ENCODE measurements around the gene TTLL3.
"Not testable (repeated sequence)": the region's sequence is repeated elsewhere in the genome, so short reads cannot be mapped to it uniquely, and the experiment has no call there.

TTLL3 gene

GRCh38 chr3:9872067-9872466 is 62.0 kb downstream of the TTLL3 start:
- not testable (repeated sequence) for H4K8ac ChIP-seq (ENCODE audit: low read depth, low read length); H3K79me1 ChIP-seq (ENCODE audit: low read length); H2AK5ac ChIP-seq (ENCODE audit: low read length); H2AFZ ChIP-seq (ENCODE audit: insufficient read depth, low read length, poor library complexity); H3K18ac ChIP-seq (ENCODE audit: low read length); H3K9me3 ChIP-seq (ENCODE audit: insufficient read depth, low read depth, low read length); H2BK5ac ChIP-seq (ENCODE audit: low read depth, low read length, poor library complexity); H3K27ac ChIP-seq (ENCODE audit: low read depth, low read length); H4K12ac ChIP-seq (ENCODE audit: low read depth, low read length); H3K14ac ChIP-seq (ENCODE audit: low read length); H3K4ac ChIP-seq (ENCODE audit: low read depth, low read length); H2BK12ac ChIP-seq (ENCODE audit: low read length); H3K4me1 ChIP-seq (ENCODE audit: control insufficient read depth in 1 of 2, insufficient read depth in 2 of 2, low read length in 2 of 2); H3K27me3 ChIP-seq (ENCODE audit: insufficient read depth, low read length); H3K4me2 ChIP-seq (ENCODE audit: low read length); H4K91ac ChIP-seq (ENCODE audit: low read depth, low read length); H3K79me2 ChIP-seq (ENCODE audit: control insufficient read depth, insufficient read depth, low read length, poor library complexity); H3K23ac ChIP-seq (ENCODE audit: low read length); DNase-seq; H3K36me3 ChIP-seq (ENCODE audit: control insufficient read depth in 1 of 2, insufficient read depth in 2 of 2, low read length in 2 of 2); H3K4me3 ChIP-seq (ENCODE audit: low read depth, low read length); H3K9ac ChIP-seq (ENCODE audit: low read length); H2BK120ac ChIP-seq (ENCODE audit: insufficient read depth, low read length, poor library complexity)
- no CpG with 5 or more reads among the region's 5 CpGs for WGBS (ENCODE audit: extremely low coverage, insufficient coverage, insufficient read length)

GRCh38 chr3:9875448-9875847 is 65.4 kb downstream of the TTLL3 start:
- no peak for DNase-seq
- no peak overlapping the region for H4K12ac ChIP-seq (ENCODE audit: low read depth, low read length)
- H3K23ac ChIP-seq (ENCODE audit: low read length): no peak overlapping the region
- H2BK12ac ChIP-seq (ENCODE audit: low read length): no peak overlapping the region
- no peak overlapping the region for H2AK5ac ChIP-seq (ENCODE audit: low read length)
- no peaks in the 10 kb centered on the region for H3K36me3 ChIP-seq (ENCODE audit: control insufficient read depth in 1 of 2, insufficient read depth in 2 of 2, low read length in 2 of 2)
- no peak overlapping the region for H3K9ac ChIP-seq (ENCODE audit: low read length)
- H2AFZ ChIP-seq (ENCODE audit: insufficient read depth, low read length, poor library complexity): no peak overlapping the region
- no peak overlapping the region for H3K4me3 ChIP-seq (ENCODE audit: low read depth, low read length)
- H3K79me1 ChIP-seq (ENCODE audit: low read length): peaks cover 1% of the 10 kb centered on the region
- no peaks in the 10 kb centered on the region for H3K9me3 ChIP-seq (ENCODE audit: insufficient read depth, low read depth, low read length)
- no peak overlapping the region for H3K4me2 ChIP-seq (ENCODE audit: low read length)
- no peak overlapping the region for H3K4ac ChIP-seq (ENCODE audit: low read depth, low read length)
- H3K18ac ChIP-seq (ENCODE audit: low read length): no peak overlapping the region
- no peak overlapping the region for H3K14ac ChIP-seq (ENCODE audit: low read length)
- no peak overlapping the region for H2BK120ac ChIP-seq (ENCODE audit: insufficient read depth, low read length, poor library complexity)
- H4K91ac ChIP-seq (ENCODE audit: low read depth, low read length): no peak overlapping the region
- H3K4me1 ChIP-seq (ENCODE audit: control insufficient read depth in 1 of 2, insufficient read depth in 2 of 2, low read length in 2 of 2): no peaks in the 10 kb centered on the region
- H3K79me2 ChIP-seq (ENCODE audit: control insufficient read depth, insufficient read depth, low read length, poor library complexity): no peaks in the 10 kb centered on the region
- no peak overlapping the region for H4K8ac ChIP-seq (ENCODE audit: low read depth, low read length)
- no peaks in the 10 kb centered on the region for H3K27me3 ChIP-seq (ENCODE audit: insufficient read depth, low read length)
- no peak overlapping the region for H3K27ac ChIP-seq (ENCODE audit: low read depth, low read length)
- no peak overlapping the region for H2BK5ac ChIP-seq (ENCODE audit: low read depth, low read length, poor library complexity)

GRCh38 chr3:9876255-9876654 is 66.2 kb downstream of the TTLL3 start:
- H3K79me1 ChIP-seq (ENCODE audit: low read length); H3K27me3 ChIP-seq (ENCODE audit: insufficient read depth, low read length); H3K4me3 ChIP-seq (ENCODE audit: low read depth, low read length); H3K4me1 ChIP-seq (ENCODE audit: control insufficient read depth in 1 of 2, insufficient read depth in 2 of 2, low read length in 2 of 2); H2BK12ac ChIP-seq (ENCODE audit: low read length); H3K79me2 ChIP-seq (ENCODE audit: control insufficient read depth, insufficient read depth, low read length, poor library complexity); H2BK120ac ChIP-seq (ENCODE audit: insufficient read depth, low read length, poor library complexity); H3K4ac ChIP-seq (ENCODE audit: low read depth, low read length); H3K18ac ChIP-seq (ENCODE audit: low read length); H3K23ac ChIP-seq (ENCODE audit: low read length); H4K91ac ChIP-seq (ENCODE audit: low read depth, low read length); H2BK5ac ChIP-seq (ENCODE audit: low read depth, low read length, poor library complexity); H4K8ac ChIP-seq (ENCODE audit: low read depth, low read length); H2AK5ac ChIP-seq (ENCODE audit: low read length); H3K27ac ChIP-seq (ENCODE audit: low read depth, low read length); DNase-seq; H3K9me3 ChIP-seq (ENCODE audit: insufficient read depth, low read depth, low read length); H3K36me3 ChIP-seq (ENCODE audit: control insufficient read depth in 1 of 2, insufficient read depth in 2 of 2, low read length in 2 of 2); H3K14ac ChIP-seq (ENCODE audit: low read length); H2AFZ ChIP-seq (ENCODE audit: insufficient read depth, low read length, poor library complexity); H4K12ac ChIP-seq (ENCODE audit: low read depth, low read length); H3K4me2 ChIP-seq (ENCODE audit: low read length); H3K9ac ChIP-seq (ENCODE audit: low read length): not testable (repeated sequence)
- no CpG with 5 or more reads among the region's 4 CpGs for WGBS (ENCODE audit: extremely low coverage, insufficient coverage, insufficient read length)

GRCh38 chr3:9876991-9877390 is 66.9 kb downstream of the TTLL3 start:
- no peak overlapping the region for H3K18ac ChIP-seq (ENCODE audit: low read length)
- H3K4me1 ChIP-seq (ENCODE audit: control insufficient read depth in 1 of 2, insufficient read depth in 2 of 2, low read length in 2 of 2): no peaks in the 10 kb centered on the region
- H2AFZ ChIP-seq (ENCODE audit: insufficient read depth, low read length, poor library complexity): no peak overlapping the region
- no CpG with 5 or more reads among the region's 12 CpGs for WGBS (ENCODE audit: extremely low coverage, insufficient coverage, insufficient read length)
- H2BK120ac ChIP-seq (ENCODE audit: insufficient read depth, low read length, poor library complexity): no peak overlapping the region
- H4K12ac ChIP-seq (ENCODE audit: low read depth, low read length): no peak overlapping the region
- H3K4me3 ChIP-seq (ENCODE audit: low read depth, low read length): no peak overlapping the region
- no peak overlapping the region for H2AK5ac ChIP-seq (ENCODE audit: low read length)
- peaks cover 1% of the 10 kb centered on the region for H3K79me1 ChIP-seq (ENCODE audit: low read length)
- H3K79me2 ChIP-seq (ENCODE audit: control insufficient read depth, insufficient read depth, low read length, poor library complexity): no peaks in the 10 kb centered on the region
- H4K91ac ChIP-seq (ENCODE audit: low read depth, low read length): no peak overlapping the region
- no peak overlapping the region for H4K8ac ChIP-seq (ENCODE audit: low read depth, low read length)
- no peak overlapping the region for H3K14ac ChIP-seq (ENCODE audit: low read length)
- no peaks in the 10 kb centered on the region for H3K27me3 ChIP-seq (ENCODE audit: insufficient read depth, low read length)
- H3K27ac ChIP-seq (ENCODE audit: low read depth, low read length): no peak overlapping the region
- H3K9me3 ChIP-seq (ENCODE audit: insufficient read depth, low read depth, low read length): no peaks in the 10 kb centered on the region
- no peak overlapping the region for H3K23ac ChIP-seq (ENCODE audit: low read length)
- H3K4me2 ChIP-seq (ENCODE audit: low read length): no peak overlapping the region
- peak; percentile 80 to 85 for DNase-seq
- no peaks in the 10 kb centered on the region for H3K36me3 ChIP-seq (ENCODE audit: control insufficient read depth in 1 of 2, insufficient read depth in 2 of 2, low read length in 2 of 2)
- no peak overlapping the region for H2BK12ac ChIP-seq (ENCODE audit: low read length)
- no peak overlapping the region for H2BK5ac ChIP-seq (ENCODE audit: low read depth, low read length, poor library complexity)
- no peak overlapping the region for H3K4ac ChIP-seq (ENCODE audit: low read depth, low read length)
- no peak overlapping the region for H3K9ac ChIP-seq (ENCODE audit: low read length)

All from trophoblast cell (in vitro differentiated cells and primary cell).